ENCODE data around the gene ZNF101. TPM values are rescaled to one million over a fixed set of nuclear protein-coding genes. Genes with fewer than 3 reads are reported as not detected.

ZNF101 gene
- total RNA-seq, 2 donors from 2014 or later: 3.0 to 3.4 TPM

DNA sequence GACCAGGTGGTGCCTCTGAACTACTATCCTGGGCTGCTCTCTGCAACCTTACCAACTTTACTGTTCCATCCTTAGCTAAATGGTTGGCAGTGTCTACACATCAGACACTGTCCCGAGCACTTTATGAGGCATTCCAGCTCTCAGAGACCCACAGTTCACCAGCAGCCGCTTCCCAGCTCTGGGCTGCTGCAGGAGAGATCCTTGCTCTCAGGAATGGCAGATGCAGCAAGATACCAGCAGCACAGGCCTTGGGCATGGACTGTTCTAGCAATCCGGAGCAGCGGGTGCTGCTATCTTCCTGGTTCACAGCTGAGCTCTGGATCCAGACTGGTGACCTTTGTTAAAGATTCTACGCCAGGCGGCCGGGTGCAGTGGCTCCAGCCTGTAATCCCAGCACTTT, 37.3 kb upstream of the ZNF101 start:
- Histone ChIP-seq H3K9me3 (no peaks in the 10 kb centered on the region), H3K4me3 (no peak overlapping the region), H3K27ac (no peak overlapping the region), H3K27me3 (no peaks in the 10 kb centered on the region), H3K4me1 (peaks cover 0 to 16% of the 10 kb centered on the region in 2 donors), H3K36me3 (no peaks in the 10 kb centered on the region)
- TF ChIP-seq, protein P1, sequence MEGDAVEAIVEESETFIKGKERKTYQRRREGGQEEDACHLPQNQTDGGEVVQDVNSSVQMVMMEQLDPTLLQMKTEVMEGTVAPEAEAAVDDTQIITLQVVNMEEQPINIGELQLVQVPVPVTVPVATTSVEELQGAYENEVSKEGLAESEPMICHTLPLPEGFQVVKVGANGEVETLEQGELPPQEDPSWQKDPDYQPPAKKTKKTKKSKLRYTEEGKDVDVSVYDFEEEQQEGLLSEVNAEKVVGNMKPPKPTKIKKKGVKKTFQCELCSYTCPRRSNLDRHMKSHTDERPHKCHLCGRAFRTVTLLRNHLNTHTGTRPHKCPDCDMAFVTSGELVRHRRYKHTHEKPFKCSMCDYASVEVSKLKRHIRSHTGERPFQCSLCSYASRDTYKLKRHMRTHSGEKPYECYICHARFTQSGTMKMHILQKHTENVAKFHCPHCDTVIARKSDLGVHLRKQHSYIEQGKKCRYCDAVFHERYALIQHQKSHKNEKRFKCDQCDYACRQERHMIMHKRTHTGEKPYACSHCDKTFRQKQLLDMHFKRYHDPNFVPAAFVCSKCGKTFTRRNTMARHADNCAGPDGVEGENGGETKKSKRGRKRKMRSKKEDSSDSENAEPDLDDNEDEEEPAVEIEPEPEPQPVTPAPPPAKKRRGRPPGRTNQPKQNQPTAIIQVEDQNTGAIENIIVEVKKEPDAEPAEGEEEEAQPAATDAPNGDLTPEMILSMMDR (IDR thresholded peaks at IDR 0.05): no peak
- no peak for DNase-seq (ENCODE audit: low spot score)

GRCh38 chr19:19632661-19633060, 36.0 kb upstream of the ZNF101 start:
- Histone ChIP-seq H3K4me3 (no peak overlapping the region), H3K4me1 (peaks cover 0 to 12% of the 10 kb centered on the region in 2 donors), H3K36me3 (no peaks in the 10 kb centered on the region), H3K27me3 (no peaks in the 10 kb centered on the region), H3K9me3 (no peaks in the 10 kb centered on the region), H3K27ac (no peak overlapping the region)
- TF ChIP-seq, protein P1 (IDR thresholded peaks at IDR 0.05): no peak
- DNase-seq (ENCODE audit: low spot score): no peak

- no peaks in the 10 kb centered on the region for H3K4me1 ChIP-seq
- TF ChIP-seq, protein P1 (IDR thresholded peaks at IDR 0.05): no peak
- H3K36me3 ChIP-seq: no peaks in the 10 kb centered on the region
- no peak overlapping the region for H3K27ac ChIP-seq
- no peak overlapping the region for H3K4me3 ChIP-seq
- no peak for DNase-seq (ENCODE audit: low spot score)
- no peaks in the 10 kb centered on the region for H3K27me3 ChIP-seq
- no peaks in the 10 kb centered on the region for H3K9me3 ChIP-seq
Measured at GRCh38 chr19:19633711-19634515, 34.7 kb upstream of the ZNF101 start.

- DNase-seq (ENCODE audit: low spot score): no peak
- H3K27ac ChIP-seq: no peak overlapping the region
- H3K36me3 ChIP-seq: no peaks in the 10 kb centered on the region
- H3K4me1 ChIP-seq: no peaks in the 10 kb centered on the region
- no peak overlapping the region for H3K4me3 ChIP-seq
- H3K27me3 ChIP-seq: no peaks in the 10 kb centered on the region
- no peaks in the 10 kb centered on the region for H3K9me3 ChIP-seq
- TF ChIP-seq, protein P1 (IDR thresholded peaks at IDR 0.05): no peak
Measured at GRCh38 chr19:19634516-19635312, 33.9 kb upstream of the ZNF101 start.

GRCh38 chr19:19635313-19635702, 33.3 kb upstream of the ZNF101 start:
- H3K27ac ChIP-seq: no peak overlapping the region
- H3K4me1 ChIP-seq: no peaks in the 10 kb centered on the region
- DNase-seq (ENCODE audit: low spot score): no peak
- no peaks in the 10 kb centered on the region for H3K9me3 ChIP-seq
- no peaks in the 10 kb centered on the region for H3K36me3 ChIP-seq
- TF ChIP-seq, protein P1 (IDR thresholded peaks at IDR 0.05): no peak
- H3K27me3 ChIP-seq: no peaks in the 10 kb centered on the region
- no peak overlapping the region for H3K4me3 ChIP-seq
